OCI-LY1 (cell line): ENCODE results near the gene CEMIP.

ENCODE experiments used
- EZH2 ChIP-seq: fragments of 200-600 bp; sonication (generic), shearing (Covaris generic); IDR thresholded peaks from 2 replicates; pipeline ENCODE4 v1.8.0; 2017; ENCODE audit warnings: borderline replicate concordance, mixed run types, mild to moderate bottlenecking, antibody characterized with exemption, low read length, moderate library complexity, mixed read lengths
- TF ChIP-seq, protein P1 (sequence below): fragments of 200-600 bp; sonication (generic), shearing (Covaris generic); IDR thresholded peaks from 2 replicates; pipeline ENCODE4 v1.5.1; 2017; ENCODE audit warnings: mild to moderate bottlenecking, antibody characterized with exemption, low read length, moderate library complexity, mixed read lengths

DNA sequence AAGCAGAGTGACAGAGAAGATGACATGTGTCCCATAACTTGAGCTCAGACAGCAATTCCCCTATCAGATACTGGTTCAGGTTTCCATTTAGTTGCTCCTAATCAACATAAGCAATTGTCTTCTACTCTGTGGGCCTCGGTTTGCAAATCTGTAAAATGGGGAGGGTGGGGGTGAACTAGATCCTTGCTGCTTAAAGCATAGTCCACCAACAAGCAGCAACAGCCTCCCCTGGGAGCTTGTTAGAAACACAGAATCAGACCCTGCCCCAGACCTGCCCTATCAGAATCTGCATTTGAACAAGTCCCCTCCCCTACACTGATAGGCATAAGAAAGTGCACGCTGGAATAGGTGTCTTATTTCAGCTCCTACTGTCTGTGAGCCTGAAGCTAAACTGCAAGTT, 87.8 kb downstream of the CEMIP start:
- TF ChIP-seq, protein P1, sequence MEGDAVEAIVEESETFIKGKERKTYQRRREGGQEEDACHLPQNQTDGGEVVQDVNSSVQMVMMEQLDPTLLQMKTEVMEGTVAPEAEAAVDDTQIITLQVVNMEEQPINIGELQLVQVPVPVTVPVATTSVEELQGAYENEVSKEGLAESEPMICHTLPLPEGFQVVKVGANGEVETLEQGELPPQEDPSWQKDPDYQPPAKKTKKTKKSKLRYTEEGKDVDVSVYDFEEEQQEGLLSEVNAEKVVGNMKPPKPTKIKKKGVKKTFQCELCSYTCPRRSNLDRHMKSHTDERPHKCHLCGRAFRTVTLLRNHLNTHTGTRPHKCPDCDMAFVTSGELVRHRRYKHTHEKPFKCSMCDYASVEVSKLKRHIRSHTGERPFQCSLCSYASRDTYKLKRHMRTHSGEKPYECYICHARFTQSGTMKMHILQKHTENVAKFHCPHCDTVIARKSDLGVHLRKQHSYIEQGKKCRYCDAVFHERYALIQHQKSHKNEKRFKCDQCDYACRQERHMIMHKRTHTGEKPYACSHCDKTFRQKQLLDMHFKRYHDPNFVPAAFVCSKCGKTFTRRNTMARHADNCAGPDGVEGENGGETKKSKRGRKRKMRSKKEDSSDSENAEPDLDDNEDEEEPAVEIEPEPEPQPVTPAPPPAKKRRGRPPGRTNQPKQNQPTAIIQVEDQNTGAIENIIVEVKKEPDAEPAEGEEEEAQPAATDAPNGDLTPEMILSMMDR, result no peak
- TF ChIP-seq EZH2, result no peak
